MM.1S (cell line): Measurements from ENCODE around the gene HOXC4.

Experiments
- EZH2 ChIP-seq: fragments of 300-600 bp; sonication (generic); optimal IDR thresholded peaks from 2 replicates; pipeline ENCODE3; 2017; ENCODE audit warnings: low read depth, mild to moderate bottlenecking, antibody characterized with exemption, low read length, mixed read lengths
- EZH2phosphoT487 ChIP-seq: fragments of 300-600 bp; sonication (generic); IDR thresholded peaks from 2 replicates; pipeline ENCODE4 v1.6.1; 2018; ENCODE audit warnings: antibody characterized with exemption, low read length
- TF ChIP-seq, protein P1 (sequence below): fragments of 300-600 bp; sonication (generic); IDR thresholded peaks from 2 replicates; pipeline ENCODE4 v1.5.1; 2016; ENCODE audit warnings: antibody characterized with exemption, low read length, mixed read lengths

DNA sequence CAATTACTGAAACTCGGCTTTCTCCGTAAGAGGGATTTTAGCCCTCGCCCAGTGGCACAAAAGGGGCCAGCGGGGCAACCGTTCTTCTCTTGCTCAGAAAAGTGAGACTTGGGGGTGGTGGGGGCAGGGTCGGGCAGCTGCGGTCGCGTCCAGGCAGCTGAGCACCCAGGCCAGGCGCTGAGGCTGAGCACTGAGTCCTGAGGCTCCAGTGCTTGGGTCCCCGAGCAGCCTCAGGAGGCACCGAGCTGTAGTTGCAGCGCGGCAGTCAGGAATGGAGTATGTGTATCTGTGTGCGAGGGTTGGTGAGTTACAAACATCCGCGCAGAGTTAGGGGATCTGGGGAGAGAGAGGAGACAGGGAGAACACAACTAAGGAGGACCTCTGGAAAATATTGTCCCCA lies 29.5 kb upstream of the HOXC4 start:
- TF ChIP-seq, protein P1, sequence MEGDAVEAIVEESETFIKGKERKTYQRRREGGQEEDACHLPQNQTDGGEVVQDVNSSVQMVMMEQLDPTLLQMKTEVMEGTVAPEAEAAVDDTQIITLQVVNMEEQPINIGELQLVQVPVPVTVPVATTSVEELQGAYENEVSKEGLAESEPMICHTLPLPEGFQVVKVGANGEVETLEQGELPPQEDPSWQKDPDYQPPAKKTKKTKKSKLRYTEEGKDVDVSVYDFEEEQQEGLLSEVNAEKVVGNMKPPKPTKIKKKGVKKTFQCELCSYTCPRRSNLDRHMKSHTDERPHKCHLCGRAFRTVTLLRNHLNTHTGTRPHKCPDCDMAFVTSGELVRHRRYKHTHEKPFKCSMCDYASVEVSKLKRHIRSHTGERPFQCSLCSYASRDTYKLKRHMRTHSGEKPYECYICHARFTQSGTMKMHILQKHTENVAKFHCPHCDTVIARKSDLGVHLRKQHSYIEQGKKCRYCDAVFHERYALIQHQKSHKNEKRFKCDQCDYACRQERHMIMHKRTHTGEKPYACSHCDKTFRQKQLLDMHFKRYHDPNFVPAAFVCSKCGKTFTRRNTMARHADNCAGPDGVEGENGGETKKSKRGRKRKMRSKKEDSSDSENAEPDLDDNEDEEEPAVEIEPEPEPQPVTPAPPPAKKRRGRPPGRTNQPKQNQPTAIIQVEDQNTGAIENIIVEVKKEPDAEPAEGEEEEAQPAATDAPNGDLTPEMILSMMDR, result no peak
- TF ChIP-seq EZH2phosphoT487 (no peak), EZH2 (no peak)
